Activated B cell treated with CpG ODN at 0.5 μM for 24 hours (primary cell): ENCODE measurements around the gene ORC5. TPM values are rescaled to one million over a fixed set of nuclear protein-coding genes. Genes with fewer than 3 reads are reported as not detected.

Source experiments
- ATAC-seq: fragments of 200-7000 bp; cut with Tn5 transposase; one replicate; pipeline ENCODE4 v1.10.0; 2021; ENCODE audit warnings: low read depth, mild to moderate bottlenecking, moderate library complexity
- CTCF ChIA-PET: fragments of 350-600 bp; sonication (Branson Sonifier 250); formaldehyde crosslinking; loops from one replicate; lab custom pipeline; 2021; ENCODE audit warnings: antibody characterized with exemption; lab: Charles Lee
- POLR2A ChIA-PET: fragments of 350-600 bp; sonication (Branson Sonifier 250); formaldehyde crosslinking; loops from one replicate; lab custom pipeline; 2021; ENCODE audit warnings: antibody characterized with exemption; lab: Charles Lee
- DNase-seq: peaks from one replicate; pipeline ENCODE4 v3.0.0; 2022
- H3K27ac Mint-ChIP-seq: one replicate; pipeline ENCODE4 v1.8.0; 2020; ENCODE audit warnings: mixed read lengths
- H3K27me3 Mint-ChIP-seq: one replicate; pipeline ENCODE4 v1.8.0; 2021; ENCODE audit warnings: mixed read lengths
- H3K36me3 Mint-ChIP-seq: one replicate; pipeline ENCODE4 v1.8.0; 2021; ENCODE audit warnings: low read depth, mixed read lengths
- H3K4me1 Mint-ChIP-seq: one replicate; pipeline ENCODE4 v1.8.0; 2021; ENCODE audit warnings: mixed read lengths
- H3K4me3 Mint-ChIP-seq: one replicate; pipeline ENCODE4 v1.8.0; 2020; ENCODE audit warnings: mild to moderate bottlenecking, mixed read lengths
- H3K9me3 Mint-ChIP-seq: one replicate; pipeline ENCODE4 v1.8.0; 2020; ENCODE audit warnings: mixed read lengths
- intact Hi-C: fragments of 100-400 bp; cut with micrococcal nuclease; formaldehyde crosslinking; loops from one replicate; pipeline ENCODE4 v1.15.1; 2024
- total RNA-seq: library from RNA; stranded (reverse); gene quantifications from 2 replicates; pipeline ENCODE4 v1.2.3, GENCODE V29; 2022
- TF ChIP-seq, protein P1 (sequence below): fragments of 200-600 bp; IDR thresholded peaks from one replicate; pipeline ENCODE4 v1.8.0; 2022; ENCODE audit warnings: antibody characterized with exemption, mild to moderate bottlenecking

ORC5 gene
- total RNA-seq, 1 donor from 2014 or later = 23.0 TPM

DNA sequence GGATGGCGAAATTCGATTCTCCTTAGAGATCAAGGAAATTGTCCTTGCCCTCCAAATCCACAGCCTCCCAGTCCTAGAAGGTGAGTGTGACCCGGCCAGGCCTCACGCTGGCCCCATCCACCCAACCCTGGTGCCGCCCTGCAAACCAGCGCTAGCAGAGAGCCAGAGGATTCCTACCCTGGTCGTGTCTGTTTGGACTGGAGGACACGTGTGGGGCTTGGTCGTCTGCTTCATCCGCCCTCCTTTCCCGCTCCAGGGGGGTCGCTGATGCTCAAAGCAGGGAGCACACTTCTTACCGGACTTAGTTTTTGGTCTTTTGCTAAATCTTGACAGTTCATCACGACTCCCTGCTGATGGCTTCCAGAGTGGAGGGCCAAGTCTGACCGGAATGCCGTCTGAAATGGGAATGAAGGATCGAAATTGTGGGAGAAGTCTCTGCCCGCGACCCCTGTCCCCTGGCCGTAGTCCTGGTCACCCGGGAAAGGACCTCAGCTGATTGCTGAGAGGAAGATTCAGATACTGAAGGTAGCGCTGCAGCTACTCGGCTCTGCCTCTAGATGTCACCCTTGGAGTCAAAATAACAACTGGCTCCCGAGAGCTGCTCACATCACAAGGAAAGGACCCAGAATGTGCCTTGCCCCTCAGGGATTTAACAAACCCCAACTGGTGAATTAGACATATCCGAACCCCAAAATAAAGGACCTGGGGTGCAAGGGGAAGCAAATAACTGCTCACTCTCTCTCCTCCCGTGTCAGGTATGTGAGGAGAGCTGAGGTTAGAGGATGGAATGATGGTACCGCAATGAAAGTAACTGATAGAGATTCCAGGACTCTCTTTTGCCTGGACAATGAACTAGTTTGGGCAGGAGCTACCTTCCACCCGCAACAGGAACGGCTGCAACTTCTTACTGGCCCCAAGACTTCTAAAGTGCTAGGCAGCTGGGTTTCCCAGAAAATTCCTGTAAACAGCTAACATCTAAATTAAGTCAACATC lies 23.5 kb upstream of the ORC5 start:
- H3K4me1 Mint-ChIP-seq = peaks cover 2% of the 10 kb centered on the region
- peaks cover 14% of the 10 kb centered on the region for H3K27me3 Mint-ChIP-seq
- H3K9me3 Mint-ChIP-seq = no peaks in the 10 kb centered on the region
- ChIA-PET CTCF (interaction anchor here (0.9 to 3.6 kb wide), 8 partner anchors 9 to 688 kb away, joined by 3 to 34 read pairs (median 6); no protein-coding TSS in a partner anchor), POLR2A (no interaction called here)
- intact Hi-C loops = loop anchor here (1.0 kb wide), 2 partner anchors 617 to 687 kb away; no protein-coding TSS in a partner anchor
- no peak overlapping the region for H3K4me3 Mint-ChIP-seq
- peak; percentile 62 for ATAC-seq
- TF ChIP-seq, protein P1, sequence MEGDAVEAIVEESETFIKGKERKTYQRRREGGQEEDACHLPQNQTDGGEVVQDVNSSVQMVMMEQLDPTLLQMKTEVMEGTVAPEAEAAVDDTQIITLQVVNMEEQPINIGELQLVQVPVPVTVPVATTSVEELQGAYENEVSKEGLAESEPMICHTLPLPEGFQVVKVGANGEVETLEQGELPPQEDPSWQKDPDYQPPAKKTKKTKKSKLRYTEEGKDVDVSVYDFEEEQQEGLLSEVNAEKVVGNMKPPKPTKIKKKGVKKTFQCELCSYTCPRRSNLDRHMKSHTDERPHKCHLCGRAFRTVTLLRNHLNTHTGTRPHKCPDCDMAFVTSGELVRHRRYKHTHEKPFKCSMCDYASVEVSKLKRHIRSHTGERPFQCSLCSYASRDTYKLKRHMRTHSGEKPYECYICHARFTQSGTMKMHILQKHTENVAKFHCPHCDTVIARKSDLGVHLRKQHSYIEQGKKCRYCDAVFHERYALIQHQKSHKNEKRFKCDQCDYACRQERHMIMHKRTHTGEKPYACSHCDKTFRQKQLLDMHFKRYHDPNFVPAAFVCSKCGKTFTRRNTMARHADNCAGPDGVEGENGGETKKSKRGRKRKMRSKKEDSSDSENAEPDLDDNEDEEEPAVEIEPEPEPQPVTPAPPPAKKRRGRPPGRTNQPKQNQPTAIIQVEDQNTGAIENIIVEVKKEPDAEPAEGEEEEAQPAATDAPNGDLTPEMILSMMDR = peak; percentile 67
- DNase-seq = peak; percentile 18
- H3K36me3 Mint-ChIP-seq = no peaks in the 10 kb centered on the region
- no peak overlapping the region for H3K27ac Mint-ChIP-seq

DNA sequence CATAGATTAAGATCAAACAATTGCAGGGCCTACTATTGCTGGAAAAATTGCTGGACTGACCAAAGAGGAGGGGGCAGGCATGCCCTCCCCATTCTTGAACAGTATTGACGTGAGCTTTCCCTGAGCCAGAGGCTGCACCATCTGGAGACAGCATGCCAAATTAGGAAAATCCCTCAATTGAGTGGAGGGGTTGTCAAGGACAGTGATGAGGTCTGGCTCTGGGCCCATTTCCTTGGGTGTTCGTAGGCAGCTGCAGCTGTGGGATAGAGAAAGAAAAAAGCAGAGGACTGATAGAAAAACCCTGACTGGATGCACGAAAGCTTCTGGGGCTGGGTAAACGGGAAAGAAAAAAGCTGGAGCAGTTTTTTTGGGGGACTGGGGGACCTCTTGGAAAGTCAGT lies 22.8 kb upstream of the ORC5 start:
- Mint-ChIP-seq H3K36me3 (no peaks in the 10 kb centered on the region), H3K27ac (no peak overlapping the region), H3K4me3 (no peak overlapping the region), H3K4me1 (peaks cover 2% of the 10 kb centered on the region), H3K27me3 (peaks cover 14% of the 10 kb centered on the region), H3K9me3 (no peaks in the 10 kb centered on the region)
- ATAC-seq (no peak), DNase-seq (no peak)
- CTCF ChIA-PET = interaction anchor here (1.2 to 3.6 kb wide), 5 partner anchors 8 to 688 kb away, joined by 6 to 34 read pairs (median 11); no protein-coding TSS in a partner anchor
- TF ChIP-seq, protein P1 = no peak
- intact Hi-C loops = loop anchor here (1.0 kb wide), 2 partner anchors 618 to 688 kb away; no protein-coding TSS in a partner anchor
- POLR2A ChIA-PET = no interaction called here

DNA sequence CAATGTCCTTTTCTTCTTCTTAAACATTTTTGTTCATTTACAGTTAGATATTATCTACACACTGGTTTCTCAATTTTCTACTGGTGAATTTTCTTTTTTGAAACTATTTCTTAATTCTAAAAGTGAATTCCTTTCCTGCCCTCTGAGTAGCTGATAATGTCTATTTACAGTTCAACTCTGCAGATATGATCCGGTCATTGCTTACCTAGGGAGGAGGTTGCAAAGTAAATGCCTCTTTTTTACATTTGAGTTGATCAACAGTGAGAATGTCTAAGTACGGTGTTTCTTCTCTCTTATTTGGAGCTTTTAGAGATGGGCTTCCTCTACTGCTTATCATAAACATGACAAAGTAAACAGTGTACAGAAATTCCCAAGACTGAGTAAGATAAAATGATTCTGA lies 20.6 kb upstream of the ORC5 start:
- H3K4me3 Mint-ChIP-seq = no peak overlapping the region
- H3K9me3 Mint-ChIP-seq = no peaks in the 10 kb centered on the region
- no peak for DNase-seq
- ChIA-PET CTCF (no interaction called here), POLR2A (no interaction called here)
- TF ChIP-seq, protein P1 = no peak
- H3K36me3 Mint-ChIP-seq = no peaks in the 10 kb centered on the region
- H3K4me1 Mint-ChIP-seq = peaks cover 2% of the 10 kb centered on the region
- no peak overlapping the region for H3K27ac Mint-ChIP-seq
- intact Hi-C loops = no loop called here
- no peak for ATAC-seq
- H3K27me3 Mint-ChIP-seq = peaks cover 17% of the 10 kb centered on the region

DNA sequence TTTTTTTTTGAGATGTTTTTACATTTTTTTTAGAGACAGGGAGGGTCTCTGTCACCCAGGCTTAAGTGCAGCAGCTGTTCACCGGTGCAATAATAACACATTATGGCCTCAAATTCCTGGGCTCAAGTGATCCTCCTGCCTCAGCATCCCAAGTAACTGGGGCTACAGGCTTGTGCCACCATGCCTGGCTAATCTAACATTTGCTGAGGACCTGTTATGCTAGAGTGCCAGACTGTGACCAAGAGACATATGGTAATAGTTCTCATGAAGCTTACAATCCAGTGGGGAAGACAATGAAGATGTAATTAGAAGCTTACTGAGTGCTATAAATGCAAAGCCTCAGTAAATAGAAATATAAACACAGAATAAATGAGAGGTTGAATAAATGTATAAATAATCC lies 17.6 kb upstream of the ORC5 start:
- H3K4me3 Mint-ChIP-seq = no peak overlapping the region
- H3K4me1 Mint-ChIP-seq = no peaks in the 10 kb centered on the region
- no peaks in the 10 kb centered on the region for H3K36me3 Mint-ChIP-seq
- ATAC-seq = no peak
- POLR2A ChIA-PET = no interaction called here
- DNase-seq = no peak
- peaks cover 17% of the 10 kb centered on the region for H3K27me3 Mint-ChIP-seq
- CTCF ChIA-PET = no interaction called here
- TF ChIP-seq, protein P1 = no peak
- intact Hi-C loops = no loop called here
- H3K9me3 Mint-ChIP-seq = peaks cover 8% of the 10 kb centered on the region
- H3K27ac Mint-ChIP-seq = no peak overlapping the region

DNA sequence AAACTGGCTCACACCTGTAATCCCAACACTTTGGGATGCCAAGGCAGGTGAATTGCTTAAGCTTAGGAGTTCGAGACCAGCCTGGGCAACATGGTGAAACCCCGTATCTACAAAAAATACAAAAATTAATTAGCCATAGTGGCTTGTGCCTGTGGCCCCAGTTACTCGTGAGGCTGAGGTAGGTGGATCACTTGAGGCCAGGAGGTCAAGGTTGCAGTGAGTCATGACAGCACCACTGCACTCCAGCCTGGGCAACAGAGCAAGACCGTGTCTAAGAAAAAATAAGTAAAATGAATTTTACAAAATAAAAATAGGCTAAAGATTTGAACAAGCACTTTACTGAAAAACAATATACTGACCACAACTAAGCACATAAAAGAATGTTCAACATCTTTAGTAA lies 9.8 kb upstream of the ORC5 start:
- CTCF ChIA-PET = no interaction called here
- no peak overlapping the region for H3K4me3 Mint-ChIP-seq
- ATAC-seq = no peak

More for the DNA sequence above, 9.8 kb upstream of the ORC5 start:
- no peak for DNase-seq
- H3K4me1 Mint-ChIP-seq = no peaks in the 10 kb centered on the region
- POLR2A ChIA-PET = no interaction called here
- intact Hi-C loops = no loop called here
- no peak overlapping the region for H3K27ac Mint-ChIP-seq
- H3K36me3 Mint-ChIP-seq = no peaks in the 10 kb centered on the region
- H3K9me3 Mint-ChIP-seq = peaks cover 10% of the 10 kb centered on the region
- TF ChIP-seq, protein P1 = no peak
- H3K27me3 Mint-ChIP-seq = peaks cover 9% of the 10 kb centered on the region
